Measurements from ENCODE around the gene CD59.

Gene CD59

GRCh38 chr11:33703234-33703633 lies 33.0 kb downstream of the CD59 start:
- Histone ChIP-seq H3K36me3 (ENCODE audit: insufficient read depth, low read length) (peaks cover 20% of the 10 kb centered on the region; the same call in 1 of the 2 replicates), H4K20me1 (ENCODE audit: insufficient read depth, low read length, poor library complexity, severe bottlenecking) (no peaks in the 10 kb centered on the region), H3K4me2 (ENCODE audit: low read depth, low read length, poor library complexity, severe bottlenecking) (no peak overlapping the region), H3K4me3 (ENCODE audit: low read length, poor library complexity, severe bottlenecking) (no peak overlapping the region), H3F3A (ENCODE audit: low read depth) (no peaks in the 10 kb centered on the region), H3K9ac (ENCODE audit: low read depth, low read length, poor library complexity, severe bottlenecking) (no peak overlapping the region), H3K79me2 (ENCODE audit: insufficient read depth, low read length) (no peaks in the 10 kb centered on the region), H2AFZ (ENCODE audit: low read length) (no peak overlapping the region), H3K4me1 (ENCODE audit: insufficient read depth, low read length, poor library complexity, severe bottlenecking) (peaks cover 17% of the 10 kb centered on the region), H3K27me3 (ENCODE audit: insufficient read depth, low read length, poor library complexity, severe bottlenecking) (no peaks in the 10 kb centered on the region), H3K9me3 (ENCODE audit: insufficient read depth, low read depth, low read length) (no peaks in the 10 kb centered on the region), H3K9me2 (replicated peaks; ENCODE audit: low read depth, low read length) (no peaks in the 10 kb centered on the region)
- no peak for TF ChIP-seq CTCF (conservative IDR thresholded peaks at IDR 0.05; ENCODE audit: low read length)
- no peak for TF ChIP-seq EZH2phosphoT487 (IDR thresholded peaks at IDR 0.05; ENCODE audit: borderline replicate concordance)

- Histone ChIP-seq H3K9ac (ENCODE audit: low read depth, low read length, poor library complexity, severe bottlenecking) (peak overlapping the region; percentile 73), H3K27me3 (ENCODE audit: insufficient read depth, low read length, poor library complexity, severe bottlenecking) (no peaks in the 10 kb centered on the region), H3K4me2 (ENCODE audit: low read depth, low read length, poor library complexity, severe bottlenecking) (peak overlapping the region; percentile 96), H3K9me3 (ENCODE audit: insufficient read depth, low read depth, low read length) (no peaks in the 10 kb centered on the region), H3F3A (ENCODE audit: low read depth) (no peaks in the 10 kb centered on the region), H3K4me1 (ENCODE audit: insufficient read depth, low read length, poor library complexity, severe bottlenecking) (peaks cover 17% of the 10 kb centered on the region), H3K4me3 (ENCODE audit: low read length, poor library complexity, severe bottlenecking) (peak overlapping the region; percentile 81), H4K20me1 (ENCODE audit: insufficient read depth, low read length, poor library complexity, severe bottlenecking) (no peaks in the 10 kb centered on the region), H2AFZ (ENCODE audit: low read length) (peak overlapping the region; percentile 91), H3K36me3 (ENCODE audit: insufficient read depth, low read length) (peaks cover 8% of the 10 kb centered on the region; the same call in 1 of the 2 replicates), H3K79me2 (ENCODE audit: insufficient read depth, low read length) (no peaks in the 10 kb centered on the region), H3K9me2 (replicated peaks; ENCODE audit: low read depth, low read length) (no peaks in the 10 kb centered on the region)
- TF ChIP-seq CTCF (conservative IDR thresholded peaks at IDR 0.05; ENCODE audit: low read length) (no peak), EZH2phosphoT487 (IDR thresholded peaks at IDR 0.05; ENCODE audit: borderline replicate concordance) (no peak)
These were observed 34.7 kb downstream of the CD59 start for GRCh38 chr11:33701302-33702230.

GRCh38 chr11:33700502-33701271 lies 35.5 kb downstream of the CD59 start, which contains the start of gene C11orf91:
C11orf91 (minus strand) TSS chr11:33700826; CDS start chr11:33700740, 86 bp downstream.
- no peaks in the 10 kb centered on the region for H4K20me1 ChIP-seq (ENCODE audit: insufficient read depth, low read length, poor library complexity, severe bottlenecking)
- no peaks in the 10 kb centered on the region for H3K9me2 ChIP-seq (replicated peaks; ENCODE audit: low read depth, low read length)
- H3K9me3 ChIP-seq (ENCODE audit: insufficient read depth, low read depth, low read length), result no peaks in the 10 kb centered on the region
- H3K9ac ChIP-seq (ENCODE audit: low read depth, low read length, poor library complexity, severe bottlenecking), result peak within 1 kb of the TSS; percentile 73
- peak within 1 kb of the TSS; percentile 96 for H3K4me2 ChIP-seq (ENCODE audit: low read depth, low read length, poor library complexity, severe bottlenecking)
- H3K36me3 ChIP-seq (ENCODE audit: insufficient read depth, low read length), result peaks cover 8% of the 10 kb centered on the region; the same call in 1 of the 2 replicates
- H2AFZ ChIP-seq (ENCODE audit: low read length), result peak within 1 kb of the TSS; percentile 91
- no peaks in the 10 kb centered on the region for H3K27me3 ChIP-seq (ENCODE audit: insufficient read depth, low read length, poor library complexity, severe bottlenecking)
- H3F3A ChIP-seq (ENCODE audit: low read depth), result no peaks in the 10 kb centered on the region
- no peak for TF ChIP-seq CTCF (conservative IDR thresholded peaks at IDR 0.05; ENCODE audit: low read length)
- TF ChIP-seq EZH2phosphoT487 (IDR thresholded peaks at IDR 0.05; ENCODE audit: borderline replicate concordance), result no peak
- H3K79me2 ChIP-seq (ENCODE audit: insufficient read depth, low read length), result no peaks in the 10 kb centered on the region
- H3K4me3 ChIP-seq (ENCODE audit: low read length, poor library complexity, severe bottlenecking), result peak within 1 kb of the TSS; percentile 81
- peaks cover 17% of the 10 kb centered on the region for H3K4me1 ChIP-seq (ENCODE audit: insufficient read depth, low read length, poor library complexity, severe bottlenecking)

Data from Loucy (cell line).